Keratinocyte (primary cell): Measurements from ENCODE around the gene MOB3B. TPM values are rescaled to one million over a fixed set of nuclear protein-coding genes. Genes with fewer than 3 reads are reported as not detected.

Experiments used
- DNase-seq: peaks from one replicate; pipeline ENCODE4 v3.0.0-alpha.2; 2011; ENCODE audit warnings: low read depth, missing footprints, low spot score
- FAIRE-seq: peaks from 2 replicates; lab custom pipeline; 2011; peaks lifted over from hg19 to GRCh38; lab: Jason Lieb, UNC
- H2AFZ ChIP-seq: 2 replicates; pipeline ENCODE4 v1.6.0; 2012; ENCODE audit warnings: low read length, control low read depth, inconsistent platforms; ENCODE audit not compliant: control insufficient read depth
- H3K27ac ChIP-seq: 2 replicates; pipeline ENCODE4 v1.5.1; 2011; ENCODE audit warnings: low read length; ENCODE audit not compliant: control insufficient read depth, insufficient read depth
- H3K27me3 ChIP-seq: 3 replicates; pipeline ENCODE4 v1.6.0; 2011; ENCODE audit warnings: low read length; ENCODE audit not compliant: control insufficient read depth, insufficient read depth; ENCODE audit errors: extremely low read depth
- H3K36me3 ChIP-seq, 2 experiments: 2 replicates in 1 of 2; 3 replicates in 1 of 2; pipeline ENCODE4 v1.5.1; 2011; ENCODE audit warnings: low read length in 2 of 2, mild to moderate bottlenecking in 1 of 2; ENCODE audit not compliant: control insufficient read depth in 2 of 2, insufficient read depth in 2 of 2; ENCODE audit errors: extremely low read depth in 1 of 2
- H3K4me1 ChIP-seq: 3 replicates; pipeline ENCODE4 v1.5.1; 2011; ENCODE audit warnings: low read length; ENCODE audit not compliant: control insufficient read depth, insufficient read depth; ENCODE audit errors: extremely low read depth
- H3K4me2 ChIP-seq: 3 replicates; pipeline ENCODE4 v1.6.0; 2011; ENCODE audit warnings: low read depth, low read length; ENCODE audit not compliant: control insufficient read depth, insufficient read depth; ENCODE audit errors: extremely low read depth
- H3K4me3 ChIP-seq, 3 experiments: fragments of 200-600 bp in 1 of 3; sonication (generic) in 1 of 3; 2 replicates in 2 of 3; 3 replicates in 1 of 3; pipeline ENCODE4 v1.5.1; 2011 to 2016; ENCODE audit warnings: low read length in 3 of 3, mild to moderate bottlenecking in 3 of 3, control low read depth in 2 of 3, inconsistent platforms in 1 of 3, low read depth in 1 of 3, mixed read lengths in 1 of 3, mixed run types in 1 of 3, moderate library complexity in 1 of 3; ENCODE audit not compliant: control insufficient read depth in 2 of 3, insufficient read depth in 2 of 3; ENCODE audit errors: extremely low read depth in 1 of 3
- H3K79me2 ChIP-seq: 2 replicates; pipeline ENCODE4 v1.6.0; 2012; ENCODE audit warnings: low read length; ENCODE audit not compliant: control insufficient read depth, insufficient read depth
- H3K9ac ChIP-seq: 3 replicates; pipeline ENCODE4 v1.6.0; 2011; ENCODE audit warnings: low read length; ENCODE audit not compliant: control insufficient read depth, insufficient read depth; ENCODE audit errors: extremely low read depth
- H3K9me1 ChIP-seq: 3 replicates; pipeline ENCODE4 v1.6.0; 2011; ENCODE audit warnings: low read length; ENCODE audit not compliant: control insufficient read depth, insufficient read depth; ENCODE audit errors: extremely low read depth
- H3K9me3 ChIP-seq: 2 replicates; pipeline ENCODE4 v1.5.1; 2012; ENCODE audit warnings: low read depth, low read length; ENCODE audit not compliant: control insufficient read depth
- H4K20me1 ChIP-seq: 3 replicates; pipeline ENCODE4 v1.6.0; 2011; ENCODE audit warnings: low read length; ENCODE audit not compliant: control insufficient read depth, insufficient read depth; ENCODE audit errors: extremely low read depth
- CTCF ChIP-seq, 3 experiments: IDR thresholded peaks in 1 of 3; conservative IDR thresholded peaks in 1 of 3; optimal IDR thresholded peaks in 1 of 3; 2 replicates in 2 of 3; 3 replicates in 1 of 3; pipeline versions ENCODE3 to v1.5.1; 2011; ENCODE audit warnings: low read length in 3 of 3, mild to moderate bottlenecking in 3 of 3, moderate library complexity in 2 of 3, control low read depth in 1 of 3, inconsistent platforms in 1 of 3; ENCODE audit not compliant: insufficient read depth in 2 of 3; ENCODE audit errors: extremely low read depth in 1 of 3
- EZH2 ChIP-seq: IDR thresholded peaks from one replicate; pipeline ENCODE4 v1.6.1; 2012; ENCODE audit warnings: inconsistent platforms, mild to moderate bottlenecking, low read length, moderate library complexity
- dilution Hi-C: fragments of 300-500 bp; cut with MboI; formaldehyde crosslinking; loops from one replicate; pipeline ENCODE4 v1.7.0; 2020; ENCODE audit warnings: low sequenced_read_pairs; ENCODE audit not compliant: extremely low pct_ligation_motif_present
- polyA plus RNA-seq, 5 experiments: library from polyadenylated mRNA; depleted of rRNA in 3 of 5; stranded (reverse) in 3 of 5; stranded (forward) in 1 of 5; unstranded in 1 of 5; fragments of >200 nt; gene quantifications; 1 replicate in 1 of 5; 2 replicates in 3 of 5; 3 replicates in 1 of 5; pipeline versions ENCODE4 v1.2.1 to v1.2.3, GENCODE V29; 2011 to 2012; ENCODE audit warnings: missing spikeins in 2 of 5, low read depth in 1 of 5, low replicate concordance in 1 of 5

MOB3B gene
- polyA plus RNA-seq, 1 donor (not counting 4 experiments of a cell fraction or from before 2014, with no cell fraction given), result 35.3 TPM

- H3K27ac ChIP-seq, result no peak overlapping the region
- no peaks in the 10 kb centered on the region for H4K20me1 ChIP-seq
- no peak overlapping the region for H2AFZ ChIP-seq
- no peak overlapping the region for H3K4me2 ChIP-seq
- H3K36me3 ChIP-seq, result peaks cover 0 to 4% of the 10 kb centered on the region in 2 experiments
- no peak for TF ChIP-seq CTCF (optimal IDR thresholded peaks at IDR 0.05 in 1 of 3, IDR thresholded peaks at IDR 0.05 in 1 of 3, conservative IDR thresholded peaks at IDR 0.05 in 1 of 3; ENCODE audit: extremely low read depth in 1 of 3, insufficient read depth in 2 of 3, low read length in 3 of 3)
- FAIRE-seq (no peak), DNase-seq (no peak)
- no peak overlapping the region for H3K4me3 ChIP-seq
- H3K9me1 ChIP-seq, result no peaks in the 10 kb centered on the region
- H3K79me2 ChIP-seq, result peaks cover 36% of the 10 kb centered on the region
- no peaks in the 10 kb centered on the region for H3K9me3 ChIP-seq
- H3K27me3 ChIP-seq, result no peaks in the 10 kb centered on the region
- peaks cover 54% of the 10 kb centered on the region for H3K4me1 ChIP-seq
- dilution Hi-C loops, result no loop called here
- no peak overlapping the region for H3K9ac ChIP-seq
These were observed 146.1 kb downstream of the MOB3B start for GRCh38 chr9:27383524-27383923.

GRCh38 chr9:27382975-27383374 is 146.6 kb downstream of the MOB3B start:
- no peaks in the 10 kb centered on the region for H3K9me3 ChIP-seq
- H3K36me3 ChIP-seq, result peaks cover 0 to 4% of the 10 kb centered on the region in 2 experiments
- H3K79me2 ChIP-seq, result peaks cover 36% of the 10 kb centered on the region
- no peaks in the 10 kb centered on the region for H3K9me1 ChIP-seq
- dilution Hi-C loops, result no loop called here
- H3K4me1 ChIP-seq, result peaks cover 54% of the 10 kb centered on the region
- H2AFZ ChIP-seq, result no peak overlapping the region
- H3K9ac ChIP-seq, result no peak overlapping the region
- DNase-seq (no peak), FAIRE-seq (peak; percentile 49)
- no peak overlapping the region for H3K4me3 ChIP-seq
- TF ChIP-seq EZH2 (no peak), CTCF (optimal IDR thresholded peaks at IDR 0.05 in 1 of 3, IDR thresholded peaks at IDR 0.05 in 1 of 3, conservative IDR thresholded peaks at IDR 0.05 in 1 of 3; ENCODE audit: extremely low read depth in 1 of 3, insufficient read depth in 2 of 3, low read length in 3 of 3) (no peak)
- peak overlapping the region; percentile 4 for H3K27ac ChIP-seq
- no peaks in the 10 kb centered on the region for H3K27me3 ChIP-seq
- H4K20me1 ChIP-seq, result no peaks in the 10 kb centered on the region
- peak overlapping the region; percentile 22 for H3K4me2 ChIP-seq
